ENCODE results near the gene ZNF433. TPM values are rescaled to one million over a fixed set of nuclear protein-coding genes. Genes with fewer than 3 reads are reported as not detected.
"Not testable (repeated sequence)": the region's sequence is repeated elsewhere in the genome, so short reads cannot be mapped to it uniquely, and the experiment has no call there.

The ZNF433 gene
- total RNA-seq, 2 donors from 2014 or later = 3.9 to 7.9 TPM

- Mint-ChIP-seq H3K9me3 (peaks cover 36% of the 10 kb centered on the region), H3K36me3 (ENCODE audit: low read depth) (peaks cover 62% of the 10 kb centered on the region), H3K27me3 (ENCODE audit: insufficient read depth) (no peaks in the 10 kb centered on the region), H3K27ac (no peak overlapping the region), H3K4me1 (no peaks in the 10 kb centered on the region), H3K4me3 (no peak overlapping the region)
- no peaks in the 10 kb centered on the region for H3K27me3 ChIP-seq (ENCODE audit: control insufficient read depth, insufficient read depth, low read length, poor library complexity, severe bottlenecking)
- H3K9me3 ChIP-seq (ENCODE audit: control insufficient read depth, low read length) = peaks cover 21% of the 10 kb centered on the region
- no peak overlapping the region for H3K27ac ChIP-seq (ENCODE audit: low read depth, low read length)
- H3K36me3 ChIP-seq (ENCODE audit: control insufficient read depth, insufficient read depth, low read length) = peaks cover 46% of the 10 kb centered on the region
- H3K4me3 ChIP-seq (ENCODE audit: low read length) = no peak overlapping the region
- no peaks in the 10 kb centered on the region for H3K4me1 ChIP-seq (ENCODE audit: control insufficient read depth, insufficient read depth, low read length)
- no peak for DNase-seq
- WGBS, 2 experiments (ENCODE audit: insufficient coverage in 1 of 2, insufficient read length in 1 of 2) = 84 to 91% methylated on average over 5 to 9 of the region's 9 CpGs
- H3K9ac ChIP-seq (ENCODE audit: extremely low read depth, low read length, poor library complexity, severe bottlenecking) = no peak overlapping the region
- TF ChIP-seq CTCF (conservative IDR thresholded peaks at IDR 0.05) = no peak
These were observed 35.1 kb downstream of the ZNF433 start for GRCh38 chr19:12000152-12000981.

GRCh38 chr19:11995174-11995573 lies 40.3 kb downstream of the ZNF433 start:
- Histone ChIP-seq H3K4me3 (ENCODE audit: low read length) (no peak overlapping the region), H3K27me3 (ENCODE audit: control insufficient read depth, insufficient read depth, low read length, poor library complexity, severe bottlenecking) (no peaks in the 10 kb centered on the region), H3K27ac (ENCODE audit: low read depth, low read length) (no peak overlapping the region), H3K9me3 (ENCODE audit: control insufficient read depth, low read length) (peaks cover 17% of the 10 kb centered on the region), H3K4me1 (ENCODE audit: control insufficient read depth, insufficient read depth, low read length) (no peaks in the 10 kb centered on the region), H3K36me3 (ENCODE audit: control insufficient read depth, insufficient read depth, low read length) (peaks cover 27% of the 10 kb centered on the region), H3K9ac (ENCODE audit: extremely low read depth, low read length, poor library complexity, severe bottlenecking) (no peak overlapping the region)
- TF ChIP-seq CTCF (conservative IDR thresholded peaks at IDR 0.05) = no peak
- H3K9me3 Mint-ChIP-seq = peaks cover 30% of the 10 kb centered on the region
- H3K4me1 Mint-ChIP-seq = no peaks in the 10 kb centered on the region
- no peaks in the 10 kb centered on the region for H3K27me3 Mint-ChIP-seq (ENCODE audit: insufficient read depth)
- 88 to 93% methylated on average over 1 of the region's 1 CpG for WGBS, 2 experiments (ENCODE audit: insufficient coverage in 1 of 2, insufficient read length in 1 of 2)
- H3K27ac Mint-ChIP-seq = no peak overlapping the region
- no peak overlapping the region for H3K4me3 Mint-ChIP-seq
- peaks cover 47% of the 10 kb centered on the region for H3K36me3 Mint-ChIP-seq (ENCODE audit: low read depth)
- no peak for DNase-seq

- Mint-ChIP-seq H3K36me3 (ENCODE audit: low read depth) (peaks cover 34% of the 10 kb centered on the region), H3K9me3 (peaks cover 18% of the 10 kb centered on the region)
- not testable (repeated sequence) for H3K27ac ChIP-seq (ENCODE audit: low read depth, low read length); H3K9ac ChIP-seq (ENCODE audit: extremely low read depth, low read length, poor library complexity, severe bottlenecking); H3K27ac Mint-ChIP-seq; DNase-seq; H3K4me1 Mint-ChIP-seq; H3K27me3 Mint-ChIP-seq (ENCODE audit: insufficient read depth); H3K4me1 ChIP-seq (ENCODE audit: control insufficient read depth, insufficient read depth, low read length); H3K4me3 ChIP-seq (ENCODE audit: low read length); H3K4me3 Mint-ChIP-seq; H3K27me3 ChIP-seq (ENCODE audit: control insufficient read depth, insufficient read depth, low read length, poor library complexity, severe bottlenecking)
- peaks cover 18% of the 10 kb centered on the region for H3K36me3 ChIP-seq (ENCODE audit: control insufficient read depth, insufficient read depth, low read length)
- H3K9me3 ChIP-seq (ENCODE audit: control insufficient read depth, low read length) = peaks cover 11% of the 10 kb centered on the region
- WGBS, 2 experiments (ENCODE audit: insufficient coverage in 1 of 2, insufficient read length in 1 of 2) = 88 to 100% methylated on average over 1 to 3 of the region's 4 CpGs
These were observed 43.6 kb downstream of the ZNF433 start for GRCh38 chr19:11991921-11992320.
